OCI-LY3 (cell line): ENCODE data around the gene LRP1B.

ENCODE experiments used
- EZH2phosphoT487 ChIP-seq: fragments of 200-600 bp; shearing (Covaris generic); IDR thresholded peaks from 2 replicates; pipeline ENCODE4 v1.6.1; 2018; ENCODE audit warnings: antibody characterized with exemption, mixed run types, low read depth
- TF ChIP-seq, protein P1 (sequence below): fragments of 200-600, 300-600 bp; sonication (generic); IDR thresholded peaks from 2 replicates; pipeline ENCODE4 v1.5.1; 2014; ENCODE audit warnings: antibody characterized with exemption, low read length, low read depth

DNA sequence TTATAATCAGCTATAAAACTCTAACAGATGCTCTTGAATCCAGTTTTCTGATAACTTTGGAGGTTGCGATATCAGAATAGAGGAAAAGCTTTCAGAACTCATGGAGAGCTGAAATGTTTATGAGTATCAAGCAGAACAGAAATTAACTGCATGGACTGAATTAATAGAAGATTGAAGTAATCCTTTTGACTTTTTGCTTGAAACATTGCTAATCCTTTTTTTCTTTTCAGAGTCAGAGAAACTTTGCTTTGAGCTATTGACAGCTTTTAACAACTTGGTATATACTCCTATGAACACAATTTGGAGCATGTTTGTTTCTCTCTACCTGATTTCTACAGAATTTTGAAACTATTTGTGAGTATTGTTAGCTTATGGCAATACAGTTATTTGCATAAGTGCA, 1254.8 kb downstream of the LRP1B start:
- TF ChIP-seq, protein P1, sequence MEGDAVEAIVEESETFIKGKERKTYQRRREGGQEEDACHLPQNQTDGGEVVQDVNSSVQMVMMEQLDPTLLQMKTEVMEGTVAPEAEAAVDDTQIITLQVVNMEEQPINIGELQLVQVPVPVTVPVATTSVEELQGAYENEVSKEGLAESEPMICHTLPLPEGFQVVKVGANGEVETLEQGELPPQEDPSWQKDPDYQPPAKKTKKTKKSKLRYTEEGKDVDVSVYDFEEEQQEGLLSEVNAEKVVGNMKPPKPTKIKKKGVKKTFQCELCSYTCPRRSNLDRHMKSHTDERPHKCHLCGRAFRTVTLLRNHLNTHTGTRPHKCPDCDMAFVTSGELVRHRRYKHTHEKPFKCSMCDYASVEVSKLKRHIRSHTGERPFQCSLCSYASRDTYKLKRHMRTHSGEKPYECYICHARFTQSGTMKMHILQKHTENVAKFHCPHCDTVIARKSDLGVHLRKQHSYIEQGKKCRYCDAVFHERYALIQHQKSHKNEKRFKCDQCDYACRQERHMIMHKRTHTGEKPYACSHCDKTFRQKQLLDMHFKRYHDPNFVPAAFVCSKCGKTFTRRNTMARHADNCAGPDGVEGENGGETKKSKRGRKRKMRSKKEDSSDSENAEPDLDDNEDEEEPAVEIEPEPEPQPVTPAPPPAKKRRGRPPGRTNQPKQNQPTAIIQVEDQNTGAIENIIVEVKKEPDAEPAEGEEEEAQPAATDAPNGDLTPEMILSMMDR, result no peak
- no peak for TF ChIP-seq EZH2phosphoT487
